Adrenal gland (tissue), 5 donors: ENCODE data around the gene CAPS2.

Experiments
- POLR2A ChIP-seq, 2 donors: fragments of 450-650 bp; IDR thresholded peaks; one replicate each; pipeline ENCODE4 v1.6.1; 2017; ENCODE audit warnings: antibody characterized with exemption in 2 of 2, mild to moderate bottlenecking in 2 of 2, moderate library complexity in 1 of 2
- TF ChIP-seq, protein P1 (sequence below), 6 experiments: fragments of 450-650 bp in 4 of 6; fragments of 200-600 bp in 2 of 6; sonication (generic) in 1 of 6; IDR thresholded peaks; 1 replicate in 5 of 6; 2 replicates in 1 of 6; pipeline versions ENCODE4 v1.5.1 to v1.8.0; 2016 to 2021; ENCODE audit warnings: antibody characterized with exemption in 6 of 6, mild to moderate bottlenecking in 2 of 6, moderate library complexity in 1 of 6
- donor health status: DM: no; HTN: no; CAD: no.

DNA sequence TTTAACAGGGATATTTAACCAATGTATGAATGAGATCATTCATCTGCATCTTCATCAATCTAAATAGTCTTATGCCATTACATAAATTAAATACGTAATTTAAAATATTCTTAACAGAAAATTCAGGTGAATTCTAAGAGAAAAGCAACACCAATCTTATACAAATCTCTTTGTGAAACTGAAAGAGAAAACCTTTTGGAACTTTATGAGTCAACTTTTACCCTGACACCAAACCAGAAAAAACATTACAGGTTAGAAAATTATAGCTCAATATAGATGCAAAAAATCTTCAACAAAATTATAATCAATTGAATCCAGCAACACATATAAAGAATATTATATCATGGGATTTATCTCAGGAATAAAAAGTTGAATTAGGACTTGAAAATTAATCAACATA lies 7.8 kb upstream of the CAPS2 start:
- TF ChIP-seq POLR2A (IDR thresholded peaks at IDR 0.05): no peak
- TF ChIP-seq, protein P1, sequence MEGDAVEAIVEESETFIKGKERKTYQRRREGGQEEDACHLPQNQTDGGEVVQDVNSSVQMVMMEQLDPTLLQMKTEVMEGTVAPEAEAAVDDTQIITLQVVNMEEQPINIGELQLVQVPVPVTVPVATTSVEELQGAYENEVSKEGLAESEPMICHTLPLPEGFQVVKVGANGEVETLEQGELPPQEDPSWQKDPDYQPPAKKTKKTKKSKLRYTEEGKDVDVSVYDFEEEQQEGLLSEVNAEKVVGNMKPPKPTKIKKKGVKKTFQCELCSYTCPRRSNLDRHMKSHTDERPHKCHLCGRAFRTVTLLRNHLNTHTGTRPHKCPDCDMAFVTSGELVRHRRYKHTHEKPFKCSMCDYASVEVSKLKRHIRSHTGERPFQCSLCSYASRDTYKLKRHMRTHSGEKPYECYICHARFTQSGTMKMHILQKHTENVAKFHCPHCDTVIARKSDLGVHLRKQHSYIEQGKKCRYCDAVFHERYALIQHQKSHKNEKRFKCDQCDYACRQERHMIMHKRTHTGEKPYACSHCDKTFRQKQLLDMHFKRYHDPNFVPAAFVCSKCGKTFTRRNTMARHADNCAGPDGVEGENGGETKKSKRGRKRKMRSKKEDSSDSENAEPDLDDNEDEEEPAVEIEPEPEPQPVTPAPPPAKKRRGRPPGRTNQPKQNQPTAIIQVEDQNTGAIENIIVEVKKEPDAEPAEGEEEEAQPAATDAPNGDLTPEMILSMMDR (IDR thresholded peaks at IDR 0.05): no peak
